Suprapubic skin (tissue), 3 donors: ENCODE measurements around the gene NOP56.

Experiments used
- CTCF ChIP-seq, 2 donors: fragments of 200-600 bp in 1 of 2; fragments of 450-650 bp in 1 of 2; sonication (generic) in 1 of 2; IDR thresholded peaks; one replicate each; pipeline ENCODE4 v1.5.1; 2016 to 2019; ENCODE audit warnings: antibody characterized with exemption in 2 of 2, mild to moderate bottlenecking in 1 of 2, moderate library complexity in 1 of 2
- POLR2A ChIP-seq, 2 donors: fragments of 450-650 bp; IDR thresholded peaks; one replicate each; pipeline ENCODE4 v1.6.1; 2017; ENCODE audit warnings: antibody characterized with exemption in 2 of 2, mild to moderate bottlenecking in 2 of 2, moderate library complexity in 2 of 2

DNA sequence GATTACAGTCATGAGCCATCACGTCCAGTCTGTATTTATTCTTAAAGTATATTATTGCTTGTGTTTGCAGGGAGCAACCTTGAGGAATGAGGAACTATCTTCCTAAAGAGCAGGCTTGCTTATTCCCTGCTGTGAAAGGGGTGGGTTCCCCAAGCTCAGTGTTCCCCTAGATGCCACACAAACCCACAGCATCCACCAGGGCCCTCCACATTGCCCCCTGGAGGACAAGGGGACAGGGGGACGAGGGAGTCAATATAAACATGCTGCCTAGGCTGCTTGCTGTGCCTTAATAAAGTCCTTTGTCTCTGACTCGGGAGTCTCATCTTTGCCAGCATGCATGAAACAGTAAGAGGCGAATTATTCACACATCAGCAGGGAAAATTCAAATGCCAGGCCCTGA is 19.5 kb downstream of the NOP56 start:
- no peak for TF ChIP-seq POLR2A (IDR thresholded peaks at IDR 0.05)
- TF ChIP-seq CTCF (IDR thresholded peaks at IDR 0.05): no peak
